Gastrocnemius medialis (tissue), 4 donors: ENCODE measurements around the gene INAFM2.

Experiments used
- POLR2A ChIP-seq, 2 donors: fragments of 450-650 bp; IDR thresholded peaks; one replicate each; pipeline ENCODE4 v1.6.1; 2017; ENCODE audit warnings: antibody characterized with exemption in 2 of 2, mild to moderate bottlenecking in 2 of 2, moderate library complexity in 2 of 2
- TF ChIP-seq, protein P1 (sequence below), 5 experiments: fragments of 450-650 bp in 3 of 5; fragments of 200-600 bp in 2 of 5; sonication (generic) in 2 of 5; IDR thresholded peaks in 4 of 5; conservative IDR thresholded peaks in 1 of 5; 1 replicate in 4 of 5; 2 replicates in 1 of 5; pipeline ENCODE4 v1.5.1; 2016 to 2019; ENCODE audit warnings: antibody characterized with exemption in 5 of 5, mild to moderate bottlenecking in 3 of 5, moderate library complexity in 3 of 5

DNA sequence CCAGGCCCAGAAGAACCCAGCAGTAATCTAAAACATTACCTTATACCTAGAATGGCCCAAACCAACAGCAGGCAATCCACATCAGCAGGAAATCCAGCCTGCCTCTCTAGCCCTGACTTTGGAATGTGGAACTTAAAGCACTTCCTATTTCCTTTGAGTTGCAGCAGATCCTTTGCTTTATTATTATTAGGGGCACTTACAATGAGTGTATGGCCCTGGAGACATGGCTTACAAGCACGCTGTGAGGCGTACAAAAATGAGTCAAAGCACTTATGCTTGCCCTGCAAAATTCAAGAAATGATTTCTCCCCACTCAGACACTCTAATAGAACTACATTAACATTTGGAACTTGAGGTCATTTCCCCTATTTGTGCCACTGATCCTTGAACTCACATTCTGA lies 49.5 kb downstream of the INAFM2 start:
- TF ChIP-seq, protein P1, sequence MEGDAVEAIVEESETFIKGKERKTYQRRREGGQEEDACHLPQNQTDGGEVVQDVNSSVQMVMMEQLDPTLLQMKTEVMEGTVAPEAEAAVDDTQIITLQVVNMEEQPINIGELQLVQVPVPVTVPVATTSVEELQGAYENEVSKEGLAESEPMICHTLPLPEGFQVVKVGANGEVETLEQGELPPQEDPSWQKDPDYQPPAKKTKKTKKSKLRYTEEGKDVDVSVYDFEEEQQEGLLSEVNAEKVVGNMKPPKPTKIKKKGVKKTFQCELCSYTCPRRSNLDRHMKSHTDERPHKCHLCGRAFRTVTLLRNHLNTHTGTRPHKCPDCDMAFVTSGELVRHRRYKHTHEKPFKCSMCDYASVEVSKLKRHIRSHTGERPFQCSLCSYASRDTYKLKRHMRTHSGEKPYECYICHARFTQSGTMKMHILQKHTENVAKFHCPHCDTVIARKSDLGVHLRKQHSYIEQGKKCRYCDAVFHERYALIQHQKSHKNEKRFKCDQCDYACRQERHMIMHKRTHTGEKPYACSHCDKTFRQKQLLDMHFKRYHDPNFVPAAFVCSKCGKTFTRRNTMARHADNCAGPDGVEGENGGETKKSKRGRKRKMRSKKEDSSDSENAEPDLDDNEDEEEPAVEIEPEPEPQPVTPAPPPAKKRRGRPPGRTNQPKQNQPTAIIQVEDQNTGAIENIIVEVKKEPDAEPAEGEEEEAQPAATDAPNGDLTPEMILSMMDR (IDR thresholded peaks at IDR 0.05 in 4 of 5, conservative IDR thresholded peaks at IDR 0.05 in 1 of 5), result no peak
- TF ChIP-seq POLR2A (IDR thresholded peaks at IDR 0.05), result no peak
